Neuron (in vitro differentiated cells): ENCODE data around the gene ME3.
"Not testable (repeated sequence)": the region's sequence is repeated elsewhere in the genome, so short reads cannot be mapped to it uniquely, and the experiment has no call there.

Source experiments
- H2AFZ ChIP-seq: one replicate; pipeline ENCODE4 v1.6.1; 2013; ENCODE audit warnings: low read depth, mild to moderate bottlenecking, inconsistent platforms, low read length, moderate library complexity
- H3K27me3 ChIP-seq: one replicate; pipeline ENCODE4 v1.6.1; 2013; ENCODE audit warnings: low read length; ENCODE audit not compliant: insufficient read depth
- H3K36me3 ChIP-seq: one replicate; pipeline ENCODE4 v1.6.1; 2013; ENCODE audit warnings: low read length; ENCODE audit not compliant: insufficient read depth
- H3K4me1 ChIP-seq: one replicate; pipeline ENCODE4 v1.6.1; 2013; ENCODE audit warnings: low read length; ENCODE audit not compliant: insufficient read depth
- H3K4me3 ChIP-seq: 2 replicates; pipeline ENCODE4 v1.5.1; 2013; ENCODE audit warnings: mild to moderate bottlenecking, low read length, moderate library complexity
- H3K9me3 ChIP-seq: one replicate; pipeline ENCODE4 v1.6.1; 2013; ENCODE audit warnings: low read length

Gene ME3

DNA sequence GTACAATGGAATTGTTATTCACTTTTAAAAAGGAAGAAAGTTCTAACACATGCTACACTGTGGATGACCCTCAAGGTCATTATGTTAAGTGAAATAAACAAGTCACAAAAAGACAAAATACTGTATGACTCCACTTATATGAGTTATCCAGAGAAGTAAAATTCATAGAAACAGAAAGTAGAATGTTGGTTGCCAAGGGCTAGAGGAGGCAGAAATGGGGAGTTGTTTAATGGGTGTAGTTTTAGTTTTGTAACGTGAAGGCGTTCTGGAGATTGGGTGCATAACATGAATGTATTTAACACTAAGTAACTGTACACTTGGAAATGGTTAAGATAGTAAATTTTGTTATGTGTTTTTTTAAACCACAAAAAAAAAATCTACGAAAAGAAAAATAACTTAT is 253.9 kb downstream of the ME3 start:
- H3K9me3 ChIP-seq: no peaks in the 10 kb centered on the region
- H3K4me1 ChIP-seq: no peaks in the 10 kb centered on the region
- no peak overlapping the region for H2AFZ ChIP-seq
- peaks cover 16% of the 10 kb centered on the region for H3K36me3 ChIP-seq
- H3K27me3 ChIP-seq: no peaks in the 10 kb centered on the region
- H3K4me3 ChIP-seq: no peak overlapping the region

DNA sequence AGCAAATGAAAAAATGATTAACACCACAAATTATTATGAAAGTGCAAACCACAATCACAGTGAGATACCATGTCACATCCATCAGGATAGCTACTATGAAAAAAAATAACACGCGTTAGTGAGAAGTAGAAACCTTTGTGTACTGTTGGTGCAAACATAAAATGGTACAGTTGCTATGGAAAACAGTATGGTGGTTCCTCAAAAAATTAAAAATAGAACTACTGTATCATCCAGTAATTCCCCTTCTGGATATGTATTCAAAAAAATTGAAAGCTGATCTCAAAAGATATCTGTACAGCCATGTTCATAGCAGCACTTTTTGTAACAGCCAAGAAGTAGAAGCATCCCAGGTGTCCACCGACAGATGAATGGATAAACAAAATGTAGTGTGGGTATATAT is 254.3 kb downstream of the ME3 start:
- Histone ChIP-seq H3K27me3 (no peaks in the 10 kb centered on the region), H3K4me3 (no peak overlapping the region), H3K4me1 (no peaks in the 10 kb centered on the region), H2AFZ (no peak overlapping the region), H3K9me3 (no peaks in the 10 kb centered on the region), H3K36me3 (peaks cover 14% of the 10 kb centered on the region)

- not testable (repeated sequence) for H3K27me3 ChIP-seq, H3K4me3 ChIP-seq, H3K9me3 ChIP-seq, H2AFZ ChIP-seq, H3K4me1 ChIP-seq, H3K36me3 ChIP-seq
Observed at GRCh38 chr11:86416951-86417350, 255.5 kb downstream of the ME3 start.

GRCh38 chr11:86416494-86416893 is 255.9 kb downstream of the ME3 start:
- Histone ChIP-seq H3K9me3 (no peaks in the 10 kb centered on the region), H3K4me3 (no peak overlapping the region), H2AFZ (no peak overlapping the region), H3K36me3 (peaks cover 10% of the 10 kb centered on the region), H3K27me3 (no peaks in the 10 kb centered on the region), H3K4me1 (no peaks in the 10 kb centered on the region)

GRCh38 chr11:86415026-86415425 is 257.4 kb downstream of the ME3 start:
- Histone ChIP-seq H3K4me3 (no peak overlapping the region), H3K36me3 (peaks cover 21% of the 10 kb centered on the region), H3K4me1 (no peaks in the 10 kb centered on the region), H3K27me3 (no peaks in the 10 kb centered on the region), H2AFZ (no peak overlapping the region), H3K9me3 (peaks cover 2% of the 10 kb centered on the region)

GRCh38 chr11:86414032-86414431 is 258.4 kb downstream of the ME3 start:
- Histone ChIP-seq H2AFZ (no peak overlapping the region), H3K4me3 (no peak overlapping the region), H3K4me1 (no peaks in the 10 kb centered on the region), H3K36me3 (peaks cover 27% of the 10 kb centered on the region), H3K27me3 (no peaks in the 10 kb centered on the region), H3K9me3 (peaks cover 2% of the 10 kb centered on the region)

DNA sequence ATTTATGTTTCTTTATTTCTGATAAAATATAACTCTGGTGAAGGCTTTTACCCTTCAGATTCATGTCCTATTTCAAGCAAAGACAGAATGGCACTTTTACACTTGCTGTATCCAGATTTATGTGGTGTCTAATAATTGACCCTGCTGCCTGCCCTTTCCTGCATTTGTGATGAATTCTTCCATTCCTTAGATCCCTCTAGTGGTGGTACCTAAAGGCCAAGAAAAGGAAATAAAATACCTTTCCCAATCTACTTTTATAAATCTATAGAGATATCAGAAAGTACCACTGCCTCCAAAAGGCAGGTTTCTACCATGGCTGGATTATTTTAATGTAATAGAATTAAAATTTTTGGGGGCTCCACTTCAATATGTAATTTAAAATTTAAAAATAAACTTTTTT is 263.6 kb downstream of the ME3 start:
- H2AFZ ChIP-seq: no peak overlapping the region
- H3K4me1 ChIP-seq: no peaks in the 10 kb centered on the region
- H3K27me3 ChIP-seq: no peaks in the 10 kb centered on the region
- peaks cover 28% of the 10 kb centered on the region for H3K36me3 ChIP-seq
- H3K9me3 ChIP-seq: peaks cover 2% of the 10 kb centered on the region
- no peak overlapping the region for H3K4me3 ChIP-seq

- Histone ChIP-seq H3K4me1 (no peaks in the 10 kb centered on the region), H3K36me3 (peaks cover 9% of the 10 kb centered on the region), H2AFZ (no peak overlapping the region), H3K4me3 (no peak overlapping the region), H3K9me3 (no peaks in the 10 kb centered on the region), H3K27me3 (no peaks in the 10 kb centered on the region)
Observed at GRCh38 chr11:86403458-86403857, 269.0 kb downstream of the ME3 start.

GRCh38 chr11:86398106-86398505 is 274.3 kb downstream of the ME3 start:
- Histone ChIP-seq H3K4me3 (no peak overlapping the region), H3K27me3 (no peaks in the 10 kb centered on the region), H3K36me3 (peaks cover 10% of the 10 kb centered on the region), H3K4me1 (peaks cover 5% of the 10 kb centered on the region), H3K9me3 (no peaks in the 10 kb centered on the region), H2AFZ (no peak overlapping the region)

- H3K36me3 ChIP-seq: peaks cover 15% of the 10 kb centered on the region
- H3K9me3 ChIP-seq: no peaks in the 10 kb centered on the region
- H2AFZ ChIP-seq: no peak overlapping the region
- no peaks in the 10 kb centered on the region for H3K27me3 ChIP-seq
- H3K4me1 ChIP-seq: peaks cover 5% of the 10 kb centered on the region
- H3K4me3 ChIP-seq: no peak overlapping the region
Observed at GRCh38 chr11:86397351-86397750, 275.1 kb downstream of the ME3 start.

GRCh38 chr11:86396396-86396795 is 276.0 kb downstream of the ME3 start:
- Histone ChIP-seq H2AFZ (no peak overlapping the region), H3K27me3 (no peaks in the 10 kb centered on the region), H3K4me3 (no peak overlapping the region), H3K4me1 (peaks cover 5% of the 10 kb centered on the region), H3K36me3 (peaks cover 16% of the 10 kb centered on the region), H3K9me3 (no peaks in the 10 kb centered on the region)

DNA sequence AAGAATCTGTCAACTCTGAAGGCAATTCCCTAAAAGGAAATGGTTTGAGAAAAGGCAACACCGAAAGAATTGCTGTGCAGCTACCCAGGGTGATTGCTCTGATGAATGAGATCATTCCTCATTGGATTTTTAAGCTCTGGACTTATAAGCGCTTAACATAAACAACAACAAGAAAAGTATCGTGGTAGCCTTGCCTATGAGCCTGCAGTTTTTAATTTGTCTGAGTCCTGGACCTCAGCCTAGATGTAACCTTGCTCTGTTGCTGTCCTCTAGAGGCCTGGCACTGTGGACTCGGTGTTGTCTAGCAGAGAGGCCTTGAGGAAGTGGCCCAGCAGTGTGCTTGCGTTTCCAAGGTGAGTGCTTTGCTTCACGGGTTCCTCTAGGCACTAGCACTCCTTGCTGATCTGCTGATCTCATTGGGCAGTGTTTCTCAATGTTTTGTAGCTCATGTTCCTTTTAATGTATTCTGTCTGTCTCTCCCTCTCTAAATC is 277.3 kb downstream of the ME3 start:
- Histone ChIP-seq H3K27me3 (no peaks in the 10 kb centered on the region), H3K4me1 (peaks cover 5% of the 10 kb centered on the region)

More for the DNA sequence above, 277.3 kb downstream of the ME3 start:
- no peak overlapping the region for H2AFZ ChIP-seq
- no peak overlapping the region for H3K4me3 ChIP-seq
- H3K36me3 ChIP-seq: peaks cover 12% of the 10 kb centered on the region
- no peaks in the 10 kb centered on the region for H3K9me3 ChIP-seq
